T-helper 17 cell (primary cell): ENCODE measurements around the gene ADIPOR2. TPM values are rescaled to one million over a fixed set of nuclear protein-coding genes. Genes with fewer than 3 reads are reported as not detected.
"Not testable (repeated sequence)": the region's sequence is repeated elsewhere in the genome, so short reads cannot be mapped to it uniquely, and the experiment has no call there.

Experiments used
- ATAC-seq: fragments of 150-1000 bp; cut with Tn5 transposase; 2 replicates; pipeline ENCODE4 v1.10.0; 2021; ENCODE audit warnings: mild to moderate bottlenecking, moderate library complexity
- DNase-seq, 3 donors: peaks; one replicate each; pipeline versions ENCODE4 v3.0.0 to v3.0.0-alpha.2; 2020 to 2021
- H3K9me3 ChIP-seq: one replicate; pipeline ENCODE4 v1.7.0; 2013; ENCODE audit warnings: low read length, mild to moderate bottlenecking; ENCODE audit not compliant: control insufficient read depth, poor library complexity, severe bottlenecking
- H3K27ac Mint-ChIP-seq: one replicate; pipeline ENCODE4 v1.8.0; 2022; ENCODE audit warnings: mild to moderate bottlenecking, moderate library complexity, mixed read lengths
- H3K27me3 Mint-ChIP-seq: one replicate; pipeline ENCODE4 v1.8.0; 2022; ENCODE audit warnings: mixed read lengths
- H3K36me3 Mint-ChIP-seq: one replicate; pipeline ENCODE4 v1.8.0; 2022; ENCODE audit warnings: low read depth, mixed read lengths
- H3K4me1 Mint-ChIP-seq: one replicate; pipeline ENCODE4 v1.8.0; 2022; ENCODE audit warnings: mild to moderate bottlenecking, mixed read lengths
- H3K4me3 Mint-ChIP-seq: one replicate; pipeline ENCODE4 v1.8.0; 2022; ENCODE audit warnings: mild to moderate bottlenecking, moderate library complexity, mixed read lengths
- total RNA-seq, 4 donors: library from RNA in 2 of 4; stranded (reverse) in 2 of 4; gene quantifications; one replicate each; pipeline ENCODE4 v1.2.3 and lab custom pipeline; 2022 to 2026

The ADIPOR2 gene
- total RNA-seq, 2 donors from 2014 or later: 17.1 to 23.5 TPM

DNA sequence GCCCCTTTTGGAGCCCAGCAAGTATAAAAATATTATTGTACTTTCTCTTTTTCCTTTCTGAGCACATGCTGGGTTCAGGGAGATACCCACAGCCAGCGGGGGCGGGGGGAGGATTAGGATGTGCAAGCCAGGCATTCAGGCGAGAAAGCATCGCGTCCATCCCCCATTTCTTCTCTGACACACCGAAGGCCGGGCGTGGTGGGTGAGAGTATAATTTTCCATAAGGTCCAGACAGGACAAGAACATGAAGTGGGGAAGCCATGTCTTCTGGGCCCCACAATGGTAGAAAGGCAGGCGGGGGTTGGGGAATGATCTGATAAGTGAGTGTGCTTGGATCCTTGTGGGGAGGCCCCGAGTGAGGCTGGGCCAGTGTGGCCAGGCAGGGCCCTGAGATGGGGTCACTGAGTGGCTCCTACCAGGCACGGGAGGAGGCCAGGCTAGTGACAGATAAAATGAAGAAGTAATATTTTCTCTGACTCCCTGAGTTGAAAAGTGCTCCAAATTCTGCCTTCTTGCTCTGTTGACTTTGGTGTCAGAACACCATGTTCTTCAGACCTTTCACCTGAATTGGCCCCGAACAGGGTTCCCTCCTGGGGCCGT is 118.8 kb downstream of the ADIPOR2 start:
- peak overlapping the region; percentile 89 for H3K27ac Mint-ChIP-seq
- H3K27me3 Mint-ChIP-seq: peaks cover 4% of the 10 kb centered on the region
- ATAC-seq (no peak), DNase-seq (no peak)
- H3K4me3 Mint-ChIP-seq: no peak overlapping the region
- peaks cover 2% of the 10 kb centered on the region for H3K36me3 Mint-ChIP-seq
- H3K9me3 ChIP-seq: no peaks in the 10 kb centered on the region
- peaks cover 30% of the 10 kb centered on the region for H3K4me1 Mint-ChIP-seq

DNA sequence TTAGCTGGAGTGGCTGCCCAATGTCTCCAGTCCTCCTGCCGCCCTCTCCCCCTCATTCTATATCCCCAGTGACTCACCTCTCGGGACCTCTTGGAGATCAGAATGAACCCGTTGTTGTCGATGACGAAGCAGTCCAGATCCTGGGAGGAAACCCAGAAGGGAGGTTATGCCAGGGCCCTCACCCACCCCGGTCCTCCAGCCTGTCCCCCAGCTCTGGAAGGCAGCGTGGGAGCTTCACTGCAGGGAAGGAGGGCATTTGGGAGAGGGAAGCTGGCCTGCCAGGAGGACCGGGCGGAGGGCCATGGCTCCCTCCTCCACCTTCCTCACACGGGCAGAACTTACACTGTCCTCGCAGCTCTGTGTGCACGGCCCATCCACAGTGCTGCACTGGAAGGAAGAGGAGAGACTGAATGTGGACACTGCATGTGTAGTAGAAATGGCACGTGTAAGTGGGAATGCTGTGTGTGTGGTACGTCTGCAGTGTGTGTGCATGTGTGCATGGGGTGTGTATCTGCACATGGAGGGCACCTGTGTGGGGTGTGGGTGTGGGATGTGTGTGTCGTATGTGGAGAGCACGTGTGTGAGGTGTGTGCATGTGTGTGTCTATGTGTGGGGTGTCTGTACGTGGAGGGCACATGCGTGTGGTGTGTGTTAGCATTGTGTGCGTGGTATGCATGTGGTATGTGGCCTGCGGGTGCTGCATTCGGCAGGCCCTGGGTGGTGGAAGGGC is 119.5 kb downstream of the ADIPOR2 start:
- H3K4me3 Mint-ChIP-seq: peak overlapping the region; percentile 90

DNA sequence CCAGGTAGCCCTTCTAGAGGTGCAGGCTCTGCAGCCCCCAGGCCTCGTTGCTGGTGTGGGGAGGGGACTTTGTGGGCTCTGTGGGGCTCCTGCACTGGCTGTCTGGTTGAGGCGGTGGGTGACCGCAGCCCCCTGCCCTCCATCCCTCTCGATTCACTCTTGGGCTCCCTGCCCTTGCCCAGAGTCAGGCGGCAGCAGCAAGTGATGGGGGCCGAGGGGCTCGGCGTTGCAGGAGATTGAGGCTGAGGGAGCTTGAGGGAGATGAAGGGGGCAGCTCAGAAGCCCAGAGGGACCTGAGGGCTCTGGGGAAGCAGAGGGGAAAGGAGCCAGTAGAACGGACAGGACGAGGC is 120.0 kb downstream of the ADIPOR2 start:
- peak overlapping the region; percentile 90 for H3K4me3 Mint-ChIP-seq
- H3K36me3 Mint-ChIP-seq: peaks cover 2% of the 10 kb centered on the region
- peaks cover 17% of the 10 kb centered on the region for H3K27me3 Mint-ChIP-seq
- ATAC-seq (no peak), DNase-seq (no peak)
- peak overlapping the region; percentile 89 for H3K27ac Mint-ChIP-seq
- peaks cover 32% of the 10 kb centered on the region for H3K4me1 Mint-ChIP-seq
- no peaks in the 10 kb centered on the region for H3K9me3 ChIP-seq

More for the DNA sequence above, 119.5 kb downstream of the ADIPOR2 start:
- H3K36me3 Mint-ChIP-seq: peaks cover 2% of the 10 kb centered on the region
- no peak for DNase-seq
- no peak for ATAC-seq
- no peaks in the 10 kb centered on the region for H3K9me3 ChIP-seq
- H3K27ac Mint-ChIP-seq: peak overlapping the region; percentile 89
- H3K4me1 Mint-ChIP-seq: peaks cover 32% of the 10 kb centered on the region
- H3K27me3 Mint-ChIP-seq: peaks cover 11% of the 10 kb centered on the region

DNA sequence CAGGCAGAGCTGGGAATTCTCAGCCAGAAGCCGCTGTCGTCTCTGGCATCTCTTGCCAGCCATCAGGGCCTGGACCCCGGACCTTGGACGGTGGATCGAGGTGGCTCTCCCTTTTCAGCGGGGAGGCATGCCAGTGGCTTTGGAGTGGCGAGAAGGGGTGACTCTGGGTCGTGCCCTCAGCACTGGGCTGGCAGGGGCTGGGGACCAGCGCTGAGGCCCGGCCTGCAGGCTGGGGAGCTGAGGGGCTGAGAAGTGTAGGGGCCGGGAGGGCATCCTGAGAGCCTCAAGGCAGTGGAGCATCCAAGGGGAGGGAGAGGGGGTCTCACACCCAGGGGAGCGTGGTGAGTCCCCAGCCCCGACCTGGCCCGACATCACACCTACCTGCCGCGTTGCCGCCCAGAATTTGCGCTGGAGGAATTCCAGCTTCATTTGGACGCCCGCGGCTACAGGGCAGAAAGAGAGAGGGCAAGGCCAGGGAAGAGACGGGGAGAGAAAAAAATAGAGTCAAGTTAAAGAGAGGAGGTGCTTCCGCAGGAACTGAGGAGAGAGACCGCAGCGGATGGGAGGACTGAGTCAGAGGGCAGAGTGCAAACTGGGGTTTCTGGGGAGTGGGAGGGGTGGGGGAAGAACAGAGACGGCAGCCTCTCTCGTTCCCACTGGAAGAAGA is 120.5 kb downstream of the ADIPOR2 start:
- Mint-ChIP-seq H3K4me1 (peaks cover 32% of the 10 kb centered on the region), H3K27me3 (peaks cover 19% of the 10 kb centered on the region), H3K27ac (peak overlapping the region; percentile 89), H3K36me3 (peaks cover 2% of the 10 kb centered on the region), H3K4me3 (peak overlapping the region; percentile 90)
- no peaks in the 10 kb centered on the region for H3K9me3 ChIP-seq
- ATAC-seq (peak; percentile 73), DNase-seq (peak in 1 of 3 donors; percentile 20)

DNA sequence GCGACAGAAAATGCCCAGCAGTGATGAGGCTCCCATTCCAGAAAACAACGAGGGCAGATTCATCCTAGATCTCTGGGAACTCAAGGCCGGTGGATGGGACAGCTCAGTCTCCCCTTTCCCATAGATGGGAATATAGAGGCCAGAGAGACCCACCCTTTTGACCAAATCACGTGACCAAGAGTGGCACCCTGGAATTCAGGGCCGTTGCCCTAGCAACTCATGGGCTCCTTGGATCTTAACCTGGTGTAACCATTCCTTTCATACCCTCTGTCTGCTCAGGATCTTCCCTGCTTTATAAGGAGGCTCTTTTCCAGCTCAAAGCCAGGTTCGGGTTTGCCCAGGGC is 121.0 kb downstream of the ADIPOR2 start:
- no peak for DNase-seq
- H3K9me3 ChIP-seq: no peaks in the 10 kb centered on the region
- peak overlapping the region; percentile 89 for H3K27ac Mint-ChIP-seq
- peaks cover 22% of the 10 kb centered on the region for H3K27me3 Mint-ChIP-seq
- peaks cover 29% of the 10 kb centered on the region for H3K4me1 Mint-ChIP-seq
- ATAC-seq: no peak
- H3K4me3 Mint-ChIP-seq: peak overlapping the region; percentile 90
- H3K36me3 Mint-ChIP-seq: peaks cover 2% of the 10 kb centered on the region

DNA sequence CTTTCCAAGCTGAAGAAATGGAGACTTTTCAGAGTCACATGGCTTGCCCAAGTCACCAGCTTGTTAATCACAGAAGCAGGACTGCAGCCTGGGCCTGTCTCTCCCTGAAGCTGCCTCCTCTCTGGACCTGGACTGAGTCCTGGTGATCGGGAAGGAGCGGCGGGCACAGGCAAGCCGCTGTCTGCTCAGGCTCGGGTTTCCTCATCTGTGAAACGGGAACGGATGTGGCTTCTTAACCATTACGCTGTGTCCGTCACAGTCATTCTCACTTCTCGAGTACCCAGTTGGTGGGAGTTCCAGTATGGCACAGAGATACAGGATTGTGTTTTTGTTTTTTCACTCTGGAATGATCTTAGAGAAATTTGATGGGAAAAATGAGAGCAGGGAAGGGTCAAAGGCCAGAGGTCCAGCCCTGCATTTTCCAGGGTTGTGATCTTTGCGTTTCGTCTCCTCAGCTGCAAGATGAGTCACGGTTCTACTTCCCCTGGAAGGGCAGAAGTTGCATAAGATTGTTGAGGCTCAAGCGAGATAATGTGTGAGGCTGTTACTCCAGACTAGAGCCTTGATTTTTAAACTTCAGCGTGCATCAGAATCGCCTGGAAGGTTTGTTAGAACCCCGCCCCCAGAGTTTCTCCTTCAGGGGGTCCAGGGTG is 121.9 kb downstream of the ADIPOR2 start:
- no peaks in the 10 kb centered on the region for H3K9me3 ChIP-seq
- ATAC-seq (peak; percentile 32), DNase-seq (no peak)
- Mint-ChIP-seq H3K27me3 (peaks cover 22% of the 10 kb centered on the region), H3K27ac (peak overlapping the region; percentile 89), H3K4me3 (peak overlapping the region; percentile 21), H3K36me3 (peaks cover 2% of the 10 kb centered on the region), H3K4me1 (peaks cover 29% of the 10 kb centered on the region)

DNA sequence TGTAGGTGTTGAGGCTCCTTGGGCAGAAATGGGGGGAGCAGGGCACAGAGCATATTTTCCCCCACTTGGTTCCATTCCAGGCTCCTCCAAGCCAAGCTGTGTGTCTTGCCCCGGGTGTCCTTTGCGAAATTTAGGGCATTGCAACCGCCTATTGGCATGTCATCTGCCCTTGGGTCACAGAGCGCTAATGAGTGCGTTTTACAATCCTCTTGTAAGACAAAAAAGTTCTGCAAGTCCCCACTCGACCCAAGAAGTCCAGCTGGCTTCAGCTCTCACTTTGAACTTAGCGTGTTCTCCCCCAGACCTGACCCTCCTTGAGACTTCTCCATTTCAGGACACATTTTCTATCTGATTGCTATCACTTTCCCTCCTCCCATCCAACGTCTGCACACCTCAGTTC is 123.4 kb downstream of the ADIPOR2 start:
- peaks cover 26% of the 10 kb centered on the region for H3K27me3 Mint-ChIP-seq
- DNase-seq (no peak), ATAC-seq (no peak)

DNA sequence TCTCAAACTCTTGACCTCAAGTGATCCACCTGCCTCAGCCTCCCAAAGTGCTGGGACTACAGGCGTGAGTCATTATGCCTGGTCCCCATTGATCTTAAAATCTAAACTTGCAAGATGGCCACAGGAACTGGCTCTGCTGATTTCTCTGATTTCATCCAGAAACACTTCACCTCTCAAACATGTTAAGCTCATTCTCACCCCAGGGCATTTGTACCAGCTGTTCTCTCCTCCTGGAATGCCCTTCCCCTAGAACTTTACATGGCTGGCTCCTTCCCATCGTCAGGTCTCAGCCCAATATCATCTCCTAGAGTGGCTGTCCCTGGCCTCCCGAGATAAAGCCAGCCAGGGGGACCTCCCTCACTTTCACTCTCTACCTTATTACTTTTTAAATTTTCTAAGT is 124.2 kb downstream of the ADIPOR2 start:
- Mint-ChIP-seq H3K36me3 (peaks cover 4% of the 10 kb centered on the region), H3K4me1 (peaks cover 21% of the 10 kb centered on the region), H3K4me3 (no peak overlapping the region), H3K27me3 (peaks cover 35% of the 10 kb centered on the region), H3K27ac (peak overlapping the region; percentile 73)
- ATAC-seq (no peak), DNase-seq (no peak)
- H3K9me3 ChIP-seq: no peaks in the 10 kb centered on the region

More for the DNA sequence above, 123.4 kb downstream of the ADIPOR2 start:
- no peaks in the 10 kb centered on the region for H3K9me3 ChIP-seq
- Mint-ChIP-seq H3K27ac (no peak overlapping the region), H3K4me3 (peak overlapping the region; percentile 2), H3K4me1 (peaks cover 23% of the 10 kb centered on the region), H3K36me3 (peaks cover 4% of the 10 kb centered on the region)

DNA sequence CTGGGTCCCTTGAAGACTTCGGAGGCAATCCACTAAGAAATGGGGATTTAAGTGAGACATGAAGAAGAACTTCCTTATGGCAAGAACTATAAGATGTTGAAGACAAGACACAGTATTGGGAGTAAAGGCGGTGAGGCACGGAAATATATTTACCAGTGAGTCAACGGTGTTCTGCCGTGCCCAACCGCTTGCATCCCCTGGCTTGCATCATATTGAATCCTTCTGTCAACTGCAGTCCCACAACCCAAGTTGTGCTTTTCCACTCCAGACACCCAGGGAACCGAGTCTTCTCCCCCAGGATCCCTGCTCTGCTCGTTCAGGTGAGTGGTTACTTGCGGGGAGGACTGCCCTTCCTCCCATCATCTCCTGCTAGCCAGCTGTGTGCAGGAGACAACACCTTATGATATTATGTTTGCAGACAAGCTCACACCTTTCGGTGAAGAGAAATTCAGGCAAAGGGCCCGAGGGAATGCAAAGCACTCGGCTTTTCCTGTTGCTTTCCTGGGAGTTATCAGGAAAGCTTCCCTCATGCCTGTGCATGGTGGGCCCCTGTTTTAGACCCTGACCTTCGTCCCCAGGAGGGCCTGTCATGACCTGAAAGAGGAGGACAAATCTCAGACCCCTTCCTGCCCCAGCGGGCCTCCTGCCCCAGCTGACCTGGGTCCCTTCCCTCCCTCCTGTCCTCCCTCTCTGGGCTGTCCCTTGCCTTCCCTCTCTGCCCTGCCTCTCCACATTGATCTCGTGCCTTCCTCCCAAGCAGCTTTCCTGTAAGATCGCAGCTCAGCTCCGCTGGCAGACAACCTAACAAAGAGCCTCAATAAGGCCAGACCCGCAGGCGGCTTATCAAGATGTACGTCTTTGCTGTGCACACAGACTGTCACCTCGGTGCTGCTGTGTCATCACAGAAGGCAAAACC is 125.2 kb downstream of the ADIPOR2 start:
- H3K9me3 ChIP-seq: no peaks in the 10 kb centered on the region
- DNase-seq: no peak
- no peak overlapping the region for H3K27ac Mint-ChIP-seq
- H3K4me3 Mint-ChIP-seq: no peak overlapping the region
- peaks cover 4% of the 10 kb centered on the region for H3K36me3 Mint-ChIP-seq
- peaks cover 17% of the 10 kb centered on the region for H3K4me1 Mint-ChIP-seq
- H3K27me3 Mint-ChIP-seq: peaks cover 44% of the 10 kb centered on the region
- no peak for ATAC-seq

DNA sequence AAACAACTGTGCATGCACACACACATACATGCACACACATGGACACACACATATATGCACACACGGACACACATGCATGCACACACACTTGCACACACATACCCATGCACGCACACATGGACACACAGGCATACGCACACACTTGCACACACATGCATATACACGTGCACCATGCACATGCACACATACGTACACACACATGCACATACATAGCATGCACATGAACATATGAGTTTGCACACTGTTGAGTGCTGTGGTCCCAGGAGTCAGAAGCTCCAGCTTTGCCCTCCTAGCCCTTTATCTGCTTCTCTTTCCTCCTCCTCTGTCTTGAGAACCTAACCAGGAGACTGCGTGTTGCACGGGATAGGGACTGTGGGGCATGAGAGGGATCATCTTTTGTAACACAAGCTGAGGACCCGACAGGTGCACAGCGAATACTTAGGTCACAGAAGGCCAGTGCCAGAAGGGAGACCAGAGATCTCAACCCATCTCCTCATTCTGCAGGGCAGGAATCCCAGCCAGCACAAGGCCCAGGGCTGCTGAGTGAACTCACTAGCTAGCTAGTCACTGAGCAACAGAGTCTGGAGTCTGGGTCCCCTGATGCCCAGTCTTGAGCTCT is 126.0 kb downstream of the ADIPOR2 start:
- peaks cover 4% of the 10 kb centered on the region for H3K36me3 Mint-ChIP-seq
- H3K9me3 ChIP-seq: no peaks in the 10 kb centered on the region
- ATAC-seq: no peak
- H3K4me1 Mint-ChIP-seq: peaks cover 14% of the 10 kb centered on the region
- no peak overlapping the region for H3K4me3 Mint-ChIP-seq
- H3K27ac Mint-ChIP-seq: no peak overlapping the region
- DNase-seq: no peak
- peaks cover 52% of the 10 kb centered on the region for H3K27me3 Mint-ChIP-seq

DNA sequence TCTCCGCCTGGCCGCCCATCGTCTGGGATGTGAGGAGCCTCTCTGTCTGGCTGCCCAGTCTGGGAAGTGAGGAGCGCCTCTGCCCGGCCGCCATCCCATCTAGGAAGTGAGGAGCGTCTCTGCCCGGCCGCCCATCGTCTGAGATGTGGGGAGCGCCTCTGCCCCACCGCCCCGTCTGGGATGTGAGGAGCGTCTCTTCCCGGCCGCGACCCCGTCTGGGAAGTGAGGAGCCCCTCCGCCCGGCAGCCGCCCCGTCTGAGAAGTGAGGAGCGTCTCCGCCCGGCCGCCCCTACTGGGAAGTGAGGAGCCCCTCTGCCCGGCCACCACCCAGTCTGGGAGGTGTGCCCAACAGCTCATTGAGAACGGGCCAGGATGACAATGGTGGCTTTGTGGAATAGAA is 127.1 kb downstream of the ADIPOR2 start:
- DNase-seq, ATAC-seq, H3K27ac Mint-ChIP-seq, H3K36me3 Mint-ChIP-seq, H3K4me3 Mint-ChIP-seq, H3K9me3 ChIP-seq: not testable (repeated sequence)
- Mint-ChIP-seq H3K4me1 (peaks cover 12% of the 10 kb centered on the region), H3K27me3 (peaks cover 62% of the 10 kb centered on the region)

DNA sequence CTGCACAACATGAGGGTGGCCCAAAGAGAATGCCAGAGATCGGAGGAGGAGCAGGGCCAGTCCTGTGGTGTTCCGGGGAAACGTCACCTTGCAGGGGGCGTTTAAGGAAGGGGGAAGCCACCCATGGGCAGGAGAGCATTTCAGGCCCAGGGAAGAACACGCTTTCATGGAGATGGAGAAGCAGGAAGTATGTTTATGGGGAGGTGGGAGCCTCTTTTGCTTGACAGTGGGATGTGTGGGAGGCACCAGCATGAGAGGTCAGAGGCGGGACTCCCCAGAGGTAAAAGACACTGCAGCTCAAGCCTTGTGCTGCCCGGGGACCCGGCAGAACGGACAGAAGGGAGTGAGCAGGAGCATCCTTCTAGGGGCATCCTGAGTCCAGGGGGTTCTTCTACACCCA is 128.2 kb downstream of the ADIPOR2 start:
- no peak for ATAC-seq
- H3K27ac Mint-ChIP-seq: no peak overlapping the region
- no peak overlapping the region for H3K4me3 Mint-ChIP-seq
- H3K36me3 Mint-ChIP-seq: peaks cover 6% of the 10 kb centered on the region
- H3K9me3 ChIP-seq: no peaks in the 10 kb centered on the region
- H3K4me1 Mint-ChIP-seq: peaks cover 12% of the 10 kb centered on the region
- DNase-seq: no peak
- H3K27me3 Mint-ChIP-seq: peaks cover 66% of the 10 kb centered on the region
